Upper lobe of right lung (tissue), 1 donor: ENCODE results near the gene RREB1. TPM values are rescaled to one million over a fixed set of nuclear protein-coding genes. Genes with fewer than 3 reads are reported as not detected.

Experiments
- ATAC-seq: fragments of 200-7000 bp; cut with Tn5 transposase; one replicate; pipeline ENCODE4 v1.9.1; 2020; ENCODE audit warnings: mild to moderate bottlenecking, moderate library complexity
- DNase-seq: peaks from one replicate; pipeline ENCODE4 v3.0.0-alpha.2; 2020
- H3K27ac ChIP-seq: fragments of 200-600 bp; one replicate; pipeline ENCODE4 v1.8.0; 2022
- H3K27me3 ChIP-seq: fragments of 200-600 bp; one replicate; pipeline ENCODE4 v1.8.0; 2022; ENCODE audit warnings: mild to moderate bottlenecking
- H3K36me3 ChIP-seq: fragments of 200-600 bp; one replicate; pipeline ENCODE4 v1.8.0; 2022
- H3K4me1 ChIP-seq: fragments of 200-600 bp; one replicate; pipeline ENCODE4 v1.8.0; 2022
- H3K4me3 ChIP-seq: fragments of 200-600 bp; one replicate; pipeline ENCODE4 v1.8.0; 2022; ENCODE audit warnings: mild to moderate bottlenecking
- H3K9me3 ChIP-seq: fragments of 200-600 bp; one replicate; pipeline ENCODE4 v1.8.0; 2022
- CTCF ChIP-seq: fragments of 200-600 bp; IDR thresholded peaks from one replicate; pipeline ENCODE4 v1.8.0; 2022; ENCODE audit warnings: antibody characterized with exemption
- intact Hi-C: fragments of 100-400 bp; cut with DNase I; formaldehyde crosslinking; loops from one replicate; pipeline ENCODE4 v1.11.0; 2022
- total RNA-seq: library from RNA; stranded (reverse); fragmentation: NEBNext Ultra II Directional; extraction: Animal tissue kit (Norgen Biotek cat#: 25700); gene quantifications from one replicate; pipeline ENCODE4 v1.2.1, GENCODE V29; 2021
- donor health status: DM: no; HTN: yes; CAD: no; lungs with severe emphysema.

The RREB1 gene
- total RNA-seq, 1 donor from 2014 or later = 60.2 TPM

- H3K27ac ChIP-seq = no peak overlapping the region
- ATAC-seq (no peak), DNase-seq (no peak)
- no peak overlapping the region for H3K4me3 ChIP-seq
- no peaks in the 10 kb centered on the region for H3K27me3 ChIP-seq
- H3K4me1 ChIP-seq = peaks cover 18% of the 10 kb centered on the region
- H3K36me3 ChIP-seq = peaks cover 54% of the 10 kb centered on the region
- no peak for TF ChIP-seq CTCF
- intact Hi-C loops = loop anchor here (10.0 kb wide), 1 partner anchor 130 kb away; the partner anchor contains the start of gene RREB1
- no peaks in the 10 kb centered on the region for H3K9me3 ChIP-seq
Observed at GRCh38 chr6:7234547-7234946, 126.8 kb downstream of the RREB1 start.

GRCh38 chr6:7235712-7236305, 128.0 kb downstream of the RREB1 start:
- intact Hi-C loops = loop anchor here (10.0 kb wide), 1 partner anchor 131 kb away; the partner anchor contains the start of gene RREB1
- H3K27ac ChIP-seq = peak overlapping the region; percentile 51
- no peaks in the 10 kb centered on the region for H3K9me3 ChIP-seq
- DNase-seq = no peak
- H3K36me3 ChIP-seq = peaks cover 49% of the 10 kb centered on the region
- no peak overlapping the region for H3K4me3 ChIP-seq
- no peak for TF ChIP-seq CTCF
- no peaks in the 10 kb centered on the region for H3K27me3 ChIP-seq
- peak; percentile 24 for ATAC-seq
- peaks cover 18% of the 10 kb centered on the region for H3K4me1 ChIP-seq

GRCh38 chr6:7236306-7237209, 128.8 kb downstream of the RREB1 start:
- H3K9me3 ChIP-seq = no peaks in the 10 kb centered on the region
- H3K4me1 ChIP-seq = peaks cover 22% of the 10 kb centered on the region
- peaks cover 49% of the 10 kb centered on the region for H3K36me3 ChIP-seq
- H3K27me3 ChIP-seq = no peaks in the 10 kb centered on the region
- DNase-seq (no peak), ATAC-seq (peak; percentile 55)
- intact Hi-C loops = loop anchor here (10.0 kb wide), 1 partner anchor 132 kb away; the partner anchor contains the start of gene RREB1
- TF ChIP-seq CTCF = no peak
- no peak overlapping the region for H3K4me3 ChIP-seq
- peak overlapping the region; percentile 51 for H3K27ac ChIP-seq

GRCh38 chr6:7237653-7238188, 130.0 kb downstream of the RREB1 start:
- ATAC-seq (no peak), DNase-seq (no peak)
- no peak overlapping the region for H3K27ac ChIP-seq
- intact Hi-C loops = loop anchor here (10.0 kb wide), 1 partner anchor 133 kb away; the partner anchor contains the start of gene RREB1
- peaks cover 38% of the 10 kb centered on the region for H3K36me3 ChIP-seq
- no peak overlapping the region for H3K4me3 ChIP-seq
- peaks cover 26% of the 10 kb centered on the region for H3K4me1 ChIP-seq
- no peak for TF ChIP-seq CTCF
- no peaks in the 10 kb centered on the region for H3K27me3 ChIP-seq
- H3K9me3 ChIP-seq = no peaks in the 10 kb centered on the region

- intact Hi-C loops = loop anchor here (10.0 kb wide), 1 partner anchor 134 kb away; the partner anchor contains the start of gene RREB1
- Histone ChIP-seq H3K9me3 (no peaks in the 10 kb centered on the region), H3K27me3 (no peaks in the 10 kb centered on the region), H3K4me3 (no peak overlapping the region), H3K4me1 (peaks cover 33% of the 10 kb centered on the region), H3K27ac (peak overlapping the region; percentile 18), H3K36me3 (peaks cover 33% of the 10 kb centered on the region)
- DNase-seq (no peak), ATAC-seq (no peak)
- TF ChIP-seq CTCF = no peak
Observed at GRCh38 chr6:7238526-7238899, 130.8 kb downstream of the RREB1 start.
